ENCODE measurements around the gene PRKAA2.

PRKAA2 gene

DNA sequence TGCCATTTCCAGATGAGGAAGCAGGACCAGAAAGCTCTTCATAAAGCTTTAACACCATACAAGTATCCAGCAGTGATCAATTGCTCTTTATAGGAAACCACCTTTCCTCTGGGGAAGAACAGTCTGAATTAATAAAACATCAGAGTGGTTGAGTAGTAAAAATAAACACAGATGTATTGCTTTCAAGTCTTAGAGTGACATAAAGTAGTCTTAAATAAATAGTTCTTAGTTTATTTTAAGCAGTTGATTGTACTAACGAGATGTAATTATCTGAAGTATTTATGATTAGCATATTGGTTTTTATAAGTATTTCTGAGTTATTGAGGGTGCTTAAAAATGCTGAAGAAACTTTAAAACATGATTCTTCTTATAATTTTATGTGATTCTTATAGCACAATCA, 67.0 kb downstream of the PRKAA2 start:
- TF ChIP-seq, protein P1, sequence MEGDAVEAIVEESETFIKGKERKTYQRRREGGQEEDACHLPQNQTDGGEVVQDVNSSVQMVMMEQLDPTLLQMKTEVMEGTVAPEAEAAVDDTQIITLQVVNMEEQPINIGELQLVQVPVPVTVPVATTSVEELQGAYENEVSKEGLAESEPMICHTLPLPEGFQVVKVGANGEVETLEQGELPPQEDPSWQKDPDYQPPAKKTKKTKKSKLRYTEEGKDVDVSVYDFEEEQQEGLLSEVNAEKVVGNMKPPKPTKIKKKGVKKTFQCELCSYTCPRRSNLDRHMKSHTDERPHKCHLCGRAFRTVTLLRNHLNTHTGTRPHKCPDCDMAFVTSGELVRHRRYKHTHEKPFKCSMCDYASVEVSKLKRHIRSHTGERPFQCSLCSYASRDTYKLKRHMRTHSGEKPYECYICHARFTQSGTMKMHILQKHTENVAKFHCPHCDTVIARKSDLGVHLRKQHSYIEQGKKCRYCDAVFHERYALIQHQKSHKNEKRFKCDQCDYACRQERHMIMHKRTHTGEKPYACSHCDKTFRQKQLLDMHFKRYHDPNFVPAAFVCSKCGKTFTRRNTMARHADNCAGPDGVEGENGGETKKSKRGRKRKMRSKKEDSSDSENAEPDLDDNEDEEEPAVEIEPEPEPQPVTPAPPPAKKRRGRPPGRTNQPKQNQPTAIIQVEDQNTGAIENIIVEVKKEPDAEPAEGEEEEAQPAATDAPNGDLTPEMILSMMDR (IDR thresholded peaks at IDR 0.05): no peak
- Histone ChIP-seq H3K27ac (no peak overlapping the region), H3K4me3 (no peak overlapping the region)
- DNase-seq (ENCODE audit: low spot score): no peak

DNA sequence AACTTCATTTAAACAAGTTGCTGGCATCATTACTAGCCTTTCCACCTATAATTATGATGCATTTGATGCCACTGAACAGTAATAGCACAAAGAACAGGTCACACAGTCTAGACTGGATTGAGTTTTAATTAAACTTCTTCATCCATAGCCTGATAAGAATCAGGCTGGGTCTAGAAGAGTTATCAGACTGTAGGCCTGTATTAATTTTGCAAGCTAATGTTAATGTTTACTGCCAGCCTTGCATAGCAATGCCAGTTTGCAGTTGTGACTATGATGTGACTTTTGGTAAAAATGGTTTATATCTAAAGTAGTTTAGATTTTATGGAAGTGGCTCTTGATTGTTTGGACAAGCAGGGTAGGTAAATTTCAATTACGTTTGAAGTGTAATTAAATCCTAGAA, 68.0 kb downstream of the PRKAA2 start:
- no peak overlapping the region for H3K4me3 ChIP-seq
- TF ChIP-seq, protein P1 (IDR thresholded peaks at IDR 0.05): no peak
- H3K27ac ChIP-seq: no peak overlapping the region
- DNase-seq (ENCODE audit: low spot score): no peak

DNA sequence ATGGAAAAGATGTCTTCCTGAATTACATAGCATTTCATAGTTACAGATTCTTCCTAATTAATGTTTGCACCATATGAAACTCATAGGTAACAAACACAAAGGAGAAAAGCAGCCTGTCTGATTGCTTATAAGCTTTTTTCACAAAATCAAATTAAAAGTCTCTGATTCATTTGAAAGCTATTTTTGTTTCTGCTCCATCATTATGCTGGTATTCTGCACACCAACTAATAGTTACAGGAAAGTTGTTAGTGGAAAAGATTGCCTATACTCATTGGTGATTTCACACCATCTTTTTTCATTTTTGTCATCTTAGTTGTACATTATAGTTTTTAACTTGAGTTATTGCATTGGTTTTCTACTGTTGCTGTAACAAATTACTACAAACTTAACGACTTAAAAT, 70.0 kb downstream of the PRKAA2 start:
- H3K4me3 ChIP-seq: no peak overlapping the region
- TF ChIP-seq, protein P1 (IDR thresholded peaks at IDR 0.05): no peak
- H3K27ac ChIP-seq: no peak overlapping the region
- DNase-seq (ENCODE audit: low spot score): no peak

DNA sequence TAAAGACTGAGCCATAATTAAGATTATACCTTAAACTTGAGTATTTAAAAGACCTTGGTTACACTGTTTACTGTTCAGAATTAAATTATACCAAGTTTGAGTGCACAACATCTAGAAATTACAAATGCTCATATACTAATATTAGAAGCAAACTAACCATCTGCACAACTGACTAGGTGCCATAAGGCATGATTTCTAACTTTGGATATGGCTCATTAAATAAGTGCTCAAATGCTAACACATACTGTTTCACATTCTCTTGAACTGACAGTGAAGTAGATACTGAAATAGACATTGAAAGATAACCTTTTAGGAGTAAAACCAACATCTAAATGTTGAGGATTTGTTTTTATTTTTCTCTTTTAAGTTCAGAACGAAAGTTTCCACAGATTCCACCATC, 74.1 kb downstream of the PRKAA2 start:
- DNase-seq (ENCODE audit: low spot score): no peak
- Histone ChIP-seq H3K4me3 (no peak overlapping the region), H3K27ac (no peak overlapping the region)
- TF ChIP-seq, protein P1 (IDR thresholded peaks at IDR 0.05): no peak

DNA sequence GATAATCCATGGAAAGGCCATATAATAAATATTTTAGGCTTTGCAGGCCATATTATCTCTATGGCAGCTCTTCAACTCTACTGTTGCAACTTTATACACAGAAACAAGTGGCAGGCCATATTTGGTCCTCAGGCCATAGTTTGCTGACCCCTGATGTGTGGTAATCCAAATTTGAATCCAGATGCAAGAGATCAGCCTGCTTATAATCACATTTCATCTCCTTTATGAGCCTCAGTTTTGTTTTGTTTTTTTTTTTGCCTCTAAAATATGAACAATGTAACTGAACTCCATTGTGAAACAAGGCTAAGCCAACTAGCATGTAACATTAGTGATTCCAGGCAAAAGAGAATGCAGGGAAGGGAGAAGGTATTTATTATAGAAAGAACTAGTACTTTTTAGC, 81.6 kb downstream of the PRKAA2 start:
- Histone ChIP-seq H3K4me3 (no peak overlapping the region), H3K27ac (no peak overlapping the region)
- DNase-seq (ENCODE audit: low spot score): no peak
- TF ChIP-seq, protein P1 (IDR thresholded peaks at IDR 0.05): no peak

DNA sequence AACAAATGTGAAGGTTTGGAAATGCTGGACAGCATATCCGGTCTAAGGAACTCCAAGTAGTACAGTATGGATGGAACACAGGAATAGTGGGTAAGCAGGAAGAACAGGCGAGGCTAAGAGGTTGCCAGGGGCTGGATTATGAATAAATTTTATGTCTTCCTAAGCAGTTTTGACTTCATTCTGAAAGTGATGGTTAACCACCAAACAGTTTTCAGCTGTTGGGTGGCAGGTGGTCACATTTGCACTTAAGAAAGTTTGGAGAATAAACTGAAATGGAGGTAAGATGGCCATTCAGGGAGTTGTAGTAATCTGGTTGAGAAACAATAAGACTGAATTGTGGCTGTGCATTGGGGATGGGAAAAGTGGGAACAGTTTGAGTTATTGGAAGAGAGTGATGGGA, 83.8 kb downstream of the PRKAA2 start:
- DNase-seq (ENCODE audit: low spot score): no peak
- H3K4me3 ChIP-seq: no peak overlapping the region
- no peak overlapping the region for H3K27ac ChIP-seq
- TF ChIP-seq, protein P1 (IDR thresholded peaks at IDR 0.05): no peak

DNA sequence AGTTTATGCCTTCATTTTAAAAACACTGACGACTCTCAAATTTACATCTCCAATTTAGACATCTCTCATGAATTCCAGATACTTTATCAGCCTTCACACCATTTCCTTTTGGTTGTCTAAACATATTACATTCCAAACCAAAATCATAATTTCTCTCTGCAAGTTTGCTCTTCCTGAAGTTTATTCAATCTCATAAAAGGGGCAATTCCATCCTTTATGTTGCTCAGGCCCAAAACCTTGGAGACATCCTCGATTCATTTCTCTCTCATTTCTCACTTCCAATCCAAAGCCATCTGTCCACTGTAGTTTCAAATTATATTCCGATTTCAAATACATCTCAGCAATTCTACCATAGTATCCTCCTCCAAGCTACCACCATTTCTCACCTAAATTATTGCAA, 100.1 kb downstream of the PRKAA2 start:
- Histone ChIP-seq H3K4me3 (no peak overlapping the region), H3K27ac (no peak overlapping the region)
- TF ChIP-seq, protein P1 (IDR thresholded peaks at IDR 0.05): no peak
- no peak for DNase-seq (ENCODE audit: low spot score)

Measured in coronary artery (tissue), 2 donors.